DLD1 (cell line): ENCODE measurements around the gene C16orf95.

Experiments
- in situ Hi-C: cut with HindIII; loops from 2 replicates; pipeline ENCODE4 v1.10.0; 2017; ENCODE audit warnings: low sequenced_read_pairs

C16orf95 gene

GRCh38 chr16:87333581-87334331, 16.6 kb upstream of the C16orf95 start:
- in situ Hi-C loops = no loop called here

- in situ Hi-C loops = no loop called here
Observed at GRCh38 chr16:87333101-87333500, 15.9 kb upstream of the C16orf95 start.

- in situ Hi-C loops = no loop called here
Observed at GRCh38 chr16:87332150-87332549, 15.0 kb upstream of the C16orf95 start.

- in situ Hi-C loops = no loop called here
Observed at GRCh38 chr16:87331241-87331801, 14.1 kb upstream of the C16orf95 start.

- in situ Hi-C loops = no loop called here
Observed at GRCh38 chr16:87330646-87331045, 13.5 kb upstream of the C16orf95 start.

GRCh38 chr16:87330257-87330624, 13.0 kb upstream of the C16orf95 start:
- in situ Hi-C loops = no loop called here

- in situ Hi-C loops = no loop called here
Observed at GRCh38 chr16:87329436-87330256, 12.5 kb upstream of the C16orf95 start.

- in situ Hi-C loops = no loop called here
Observed at GRCh38 chr16:87328846-87329245, 11.7 kb upstream of the C16orf95 start.

GRCh38 chr16:87327798-87328495, 10.8 kb upstream of the C16orf95 start:
- in situ Hi-C loops = no loop called here

- in situ Hi-C loops = no loop called here
Observed at GRCh38 chr16:87326151-87326571, 9.0 kb upstream of the C16orf95 start.

- in situ Hi-C loops = no loop called here
Observed at GRCh38 chr16:87325423-87325858, 8.2 kb upstream of the C16orf95 start.

GRCh38 chr16:87324411-87325275, 7.5 kb upstream of the C16orf95 start:
- in situ Hi-C loops = no loop called here

GRCh38 chr16:87323727-87324410, 6.7 kb upstream of the C16orf95 start:
- in situ Hi-C loops = no loop called here

GRCh38 chr16:87322833-87323726, 5.9 kb upstream of the C16orf95 start:
- in situ Hi-C loops = no loop called here

- in situ Hi-C loops = no loop called here
Observed at GRCh38 chr16:87322360-87322759, 5.2 kb upstream of the C16orf95 start.

GRCh38 chr16:87321336-87322107, 4.3 kb upstream of the C16orf95 start:
- in situ Hi-C loops = no loop called here

- in situ Hi-C loops = no loop called here
Observed at GRCh38 chr16:87320510-87321227, 3.5 kb upstream of the C16orf95 start.
